A673 (cell line): ENCODE data around the gene GNL3L.
"Not testable (repeated sequence)": the region's sequence is repeated elsewhere in the genome, so short reads cannot be mapped to it uniquely, and the experiment has no call there.

ENCODE experiments used
- CTCF ChIP-seq: fragments of 300-800, 200-600 bp; sonication (generic); conservative IDR thresholded peaks from 2 replicates; pipeline ENCODE4 v1.5.1; 2017; ENCODE audit warnings: low read depth, mild to moderate bottlenecking, antibody characterized with exemption, low read length, moderate library complexity, mixed read lengths
- EZH2 ChIP-seq: fragments of 200-600 bp; sonication (generic); IDR thresholded peaks from 2 replicates; pipeline ENCODE4 v1.6.1; 2017; ENCODE audit warnings: borderline replicate concordance, low read depth, mild to moderate bottlenecking, mixed read lengths, antibody characterized with exemption, low read length; ENCODE audit not compliant: poor library complexity, severe bottlenecking

DNA sequence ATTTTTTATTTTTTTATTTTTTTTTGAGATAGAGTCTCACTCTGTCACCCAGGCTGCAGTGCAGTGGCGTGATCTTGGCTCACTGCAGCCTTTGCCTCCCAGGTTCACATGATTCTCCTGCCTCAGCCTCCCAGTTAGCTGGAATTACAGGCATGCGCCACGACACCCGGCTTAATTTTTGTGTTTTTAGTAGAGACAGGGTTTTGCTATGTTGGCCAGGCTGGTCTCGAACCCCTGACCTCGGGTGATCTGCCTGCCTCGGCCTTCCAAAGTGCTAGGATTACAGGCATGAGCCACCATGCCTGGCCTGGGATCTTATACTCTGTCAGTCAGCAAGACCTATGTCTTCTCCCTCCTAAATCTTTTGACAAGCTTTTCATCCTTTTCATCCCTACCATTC, 25.0 kb downstream of the GNL3L start:
- TF ChIP-seq CTCF, EZH2: not testable (repeated sequence)
